K562 (cell line): ENCODE measurements around the gene ACSL6.

Experiments
- CTCF ChIP-seq, 3 experiments: IDR thresholded peaks in 2 of 3; conservative IDR thresholded peaks in 1 of 3; 2 replicates each; pipeline ENCODE4 v1.5.1; 2011 to 2012; ENCODE audit warnings: low read length in 3 of 3, mild to moderate bottlenecking in 3 of 3, control low read depth in 2 of 3, improper control_type of control experiment in 1 of 3, inconsistent platforms in 1 of 3, low read depth in 1 of 3, mixed read lengths in 1 of 3, moderate library complexity in 1 of 3; ENCODE audit not compliant: insufficient read depth in 2 of 3
- POLR2AphosphoS5 ChIP-seq: IDR thresholded peaks from 2 replicates; pipeline ENCODE4 v1.6.1; 2011; ENCODE audit warnings: mild to moderate bottlenecking, low read depth, low read length, moderate library complexity; ENCODE audit not compliant: control insufficient read depth, insufficient read depth
- SAP30 ChIP-seq: fragments of 200-600 bp; sonication (generic); IDR thresholded peaks from 2 replicates; pipeline ENCODE4 v1.6.1; 2012; ENCODE audit warnings: borderline replicate concordance, low read depth, mild to moderate bottlenecking, moderate library complexity, low read length, control low read depth, inconsistent platforms; ENCODE audit not compliant: insufficient read depth, poor library complexity, severe bottlenecking
- SIN3A ChIP-seq, 2 experiments: fragments of 150-350 bp in 1 of 2; IDR thresholded peaks; 2 replicates each; pipeline ENCODE4 v1.6.1; 2011 to 2016; ENCODE audit warnings: borderline replicate concordance in 2 of 2, low read depth in 2 of 2, low read length in 2 of 2, mild to moderate bottlenecking in 2 of 2, moderate library complexity in 2 of 2; ENCODE audit not compliant: control insufficient read depth in 1 of 2
- USF2 ChIP-seq: sonication (generic); formaldehyde crosslinking; IDR thresholded peaks from 2 replicates; pipeline ENCODE4 v1.5.0; 2020; ENCODE audit warnings: missing genetic modification reagents
- ZFP36 ChIP-seq: fragments of 150-350 bp; IDR thresholded peaks from 2 replicates; pipeline ENCODE4 v1.6.1; 2018; ENCODE audit warnings: low read length, low read depth; ENCODE audit not compliant: partially characterized antibody

GRCh38 chr5:132029609-132030330, 18.3 kb upstream of the ACSL6 start:
- no peak for TF ChIP-seq USF2 (CRISPR knock-in tag)
- no peak for TF ChIP-seq SIN3A (IDR thresholded peaks at IDR 0.05; ENCODE audit: borderline replicate concordance in 2 of 2, control insufficient read depth in 1 of 2, low read depth in 2 of 2, low read length in 2 of 2)
- no peak for TF ChIP-seq CTCF (IDR thresholded peaks at IDR 0.05 in 2 of 3, conservative IDR thresholded peaks at IDR 0.05 in 1 of 3; ENCODE audit: insufficient read depth in 2 of 3, low read depth in 1 of 3, low read length in 3 of 3)
- TF ChIP-seq ZFP36: no peak
- no peak for TF ChIP-seq SAP30
- TF ChIP-seq POLR2AphosphoS5: no peak
